A673 (cell line): ENCODE measurements around the gene ROR2.

Source experiments
- CTCF ChIP-seq: fragments of 300-800, 200-600 bp; sonication (generic); conservative IDR thresholded peaks from 2 replicates; pipeline ENCODE4 v1.5.1; 2017; ENCODE audit warnings: low read depth, mild to moderate bottlenecking, antibody characterized with exemption, low read length, moderate library complexity, mixed read lengths
- EZH2 ChIP-seq: fragments of 200-600 bp; sonication (generic); IDR thresholded peaks from 2 replicates; pipeline ENCODE4 v1.6.1; 2017; ENCODE audit warnings: borderline replicate concordance, low read depth, mild to moderate bottlenecking, mixed read lengths, antibody characterized with exemption, low read length; ENCODE audit not compliant: poor library complexity, severe bottlenecking

GRCh38 chr9:91746357-91746756, 203.7 kb downstream of the ROR2 start:
- TF ChIP-seq CTCF (no peak), EZH2 (no peak)
